GM23338 (cell line): ENCODE data around the gene CASQ1. TPM values are rescaled to one million over a fixed set of nuclear protein-coding genes. Genes with fewer than 3 reads are reported as not detected.

Source experiments
- ATAC-seq: fragments of 200-7000 bp; cut with Tn5 transposase; 3 replicates; pipeline ENCODE4 v1.9.1; 2020
- DNase-seq: peaks from one replicate; pipeline ENCODE4 v3.0.0-alpha.2; 2015; ENCODE audit warnings: low spot score
- H2AFZ ChIP-seq: fragments of 200-600 bp; sonication (generic); 2 replicates; pipeline ENCODE4 v1.8.0; 2016; ENCODE audit warnings: antibody characterized with exemption, mild to moderate bottlenecking, moderate library complexity
- H3F3A ChIP-seq: fragments of 200-600 bp; sonication (generic); replicated peaks from 2 replicates; pipeline ENCODE4 v1.8.0; 2017; ENCODE audit warnings: antibody characterized with exemption, mixed run types, low read depth
- H3K27ac ChIP-seq: fragments of 200-600 bp; sonication (generic); 2 replicates; pipeline ENCODE4 v1.6.1; 2016; ENCODE audit warnings: low read depth
- H3K27me3 ChIP-seq: fragments of 200-600 bp; sonication (generic); 2 replicates; pipeline ENCODE4 v1.8.0; 2016; ENCODE audit warnings: mild to moderate bottlenecking, mixed run types, moderate library complexity; ENCODE audit not compliant: insufficient read depth
- H3K36me3 ChIP-seq: fragments of 200-600 bp; sonication (generic); 2 replicates; pipeline ENCODE4 v1.8.0; 2016; ENCODE audit warnings: mild to moderate bottlenecking; ENCODE audit not compliant: insufficient read depth
- H3K4me1 ChIP-seq: fragments of 200-600 bp; sonication (generic); 2 replicates; pipeline ENCODE4 v1.8.0; 2016; ENCODE audit warnings: mild to moderate bottlenecking, moderate library complexity; ENCODE audit not compliant: insufficient read depth
- H3K4me2 ChIP-seq: fragments of 200-600 bp; sonication (generic); 2 replicates; pipeline ENCODE4 v1.7.1; 2017; ENCODE audit warnings: mixed run types
- H3K4me3 ChIP-seq: fragments of 200-600 bp; sonication (generic); 2 replicates; pipeline ENCODE4 v1.6.1; 2016; ENCODE audit warnings: mixed run types
- H3K79me2 ChIP-seq: fragments of 200-600 bp; sonication (generic); replicated peaks from 2 replicates; pipeline ENCODE4 v1.8.0; 2017; ENCODE audit warnings: mild to moderate bottlenecking; ENCODE audit not compliant: insufficient read depth
- H3K9me2 ChIP-seq: fragments of 200-600 bp; sonication (generic); 2 replicates; pipeline ENCODE4 v1.8.0; 2017; ENCODE audit not compliant: insufficient read depth
- H4K20me1 ChIP-seq: fragments of 200-600 bp; sonication (generic); replicated peaks from 2 replicates; pipeline ENCODE4 v1.8.0; 2017; ENCODE audit warnings: mild to moderate bottlenecking; ENCODE audit not compliant: insufficient read depth
- H3K27ac Mint-ChIP-seq: 2 replicates; pipeline ENCODE4 v1.8.0; 2020; ENCODE audit warnings: inconsistent platforms, mild to moderate bottlenecking, moderate library complexity, mixed read lengths
- H3K27me3 Mint-ChIP-seq: 3 replicates; pipeline ENCODE4 v1.8.0; 2022; ENCODE audit warnings: low read depth, mild to moderate bottlenecking, moderate library complexity, mixed read lengths, inconsistent platforms; ENCODE audit not compliant: insufficient read depth, poor library complexity
- H3K36me3 Mint-ChIP-seq: 3 replicates; pipeline ENCODE4 v1.8.0; 2021; ENCODE audit warnings: low read depth, mild to moderate bottlenecking, inconsistent platforms, moderate library complexity, mixed read lengths
- H3K4me1 Mint-ChIP-seq: 3 replicates; pipeline ENCODE4 v1.8.0; 2020; ENCODE audit warnings: mild to moderate bottlenecking, inconsistent platforms, mixed read lengths
- H3K4me3 Mint-ChIP-seq: 3 replicates; pipeline ENCODE4 v1.8.0; 2021; ENCODE audit warnings: moderate library complexity, mild to moderate bottlenecking, inconsistent platforms, mixed read lengths
- H3K9me3 Mint-ChIP-seq: 3 replicates; pipeline ENCODE4 v1.8.0; 2020; ENCODE audit warnings: moderate library complexity, mild to moderate bottlenecking, inconsistent platforms, mixed read lengths
- CREB1 ChIP-seq: fragments of 250-450 bp; sonication (Bioruptor Pico); IDR thresholded peaks from 2 replicates; pipeline ENCODE4 v1.5.0; 2020; ENCODE audit warnings: low read depth, mild to moderate bottlenecking, moderate library complexity
- EZH2 ChIP-seq: fragments of 200-600 bp; sonication (generic); IDR thresholded peaks from one replicate; pipeline ENCODE4 v1.8.0; 2017; ENCODE audit warnings: antibody characterized with exemption, mild to moderate bottlenecking, low read depth; ENCODE audit not compliant: unreplicated experiment
- EZH2phosphoT487 ChIP-seq: fragments of 200-600 bp; sonication (generic); IDR thresholded peaks from one replicate; pipeline ENCODE4 v1.8.1; 2018; ENCODE audit warnings: antibody characterized with exemption; ENCODE audit not compliant: unreplicated experiment
- JUNB ChIP-seq: IDR thresholded peaks from one replicate; pipeline ENCODE4 v1.6.1; 2016; ENCODE audit warnings: antibody characterized with exemption; ENCODE audit not compliant: unreplicated experiment
- NANOG ChIP-seq: IDR thresholded peaks from 2 replicates; pipeline ENCODE4 v1.6.1; 2016; ENCODE audit warnings: antibody characterized with exemption, borderline replicate concordance
- POLR2AphosphoS5 ChIP-seq: IDR thresholded peaks from 2 replicates; pipeline ENCODE4 v1.6.1; 2016; ENCODE audit warnings: antibody characterized with exemption, low read depth
- REST ChIP-seq: IDR thresholded peaks from one replicate; pipeline ENCODE4 v1.6.1; 2018; ENCODE audit warnings: antibody characterized with exemption; ENCODE audit not compliant: unreplicated experiment
- STAT1 ChIP-seq: IDR thresholded peaks from one replicate; pipeline ENCODE4 v1.6.1; 2016; ENCODE audit warnings: antibody characterized with exemption; ENCODE audit not compliant: unreplicated experiment
- ZNF114 ChIP-seq: fragments of 250-450 bp; sonication (Bioruptor Pico); IDR thresholded peaks from 2 replicates; pipeline ENCODE4 v1.5.0; 2020; ENCODE audit warnings: mild to moderate bottlenecking, moderate library complexity
- ZNF331 ChIP-seq: fragments of 250-450 bp; sonication (Bioruptor Pico); IDR thresholded peaks from 2 replicates; pipeline ENCODE4 v1.5.0; 2020; ENCODE audit warnings: low read depth, mild to moderate bottlenecking, moderate library complexity
- polyA plus RNA-seq: library from polyadenylated mRNA; unstranded; fragments of >200 nt; fragmentation: Nextera tagmentation; extraction: Ambion mirVana; gene quantifications from 2 replicates; pipeline ENCODE4 v1.2.1, GENCODE V29; 2016
- total RNA-seq: library from RNA; depleted of rRNA; stranded (reverse); fragments of >200 nt; shearing (Covaris generic); gene quantifications from 2 replicates; pipeline ENCODE4 v1.2.3, GENCODE V29; 2014
- TF ChIP-seq, protein P1 (sequence below): IDR thresholded peaks from 2 replicates; pipeline ENCODE4 v1.6.1; 2016; ENCODE audit warnings: antibody characterized with exemption
- TF ChIP-seq, protein P2 (sequence below), 2 experiments: fragments of 200-600 bp in 1 of 2; sonication (generic) in 1 of 2; conservative IDR thresholded peaks; 2 replicates each; pipeline versions ENCODE4 v1.5.1 to v1.6.1; 2016 to 2017; ENCODE audit warnings: antibody characterized with exemption in 2 of 2, low read depth in 2 of 2, mild to moderate bottlenecking in 2 of 2, moderate library complexity in 1 of 2
- TF ChIP-seq, protein P3 (sequence below): fragments of 250-450 bp; sonication (Bioruptor Pico); IDR thresholded peaks from 2 replicates; pipeline ENCODE4 v1.5.0; 2020; ENCODE audit warnings: mild to moderate bottlenecking, moderate library complexity

Gene CASQ1
- total and polyA plus RNA-seq, 2 experiments from 2014 or later, result 1.1 to 2.8 TPM

GRCh38 chr1:160221089-160221488 lies 30.7 kb downstream of the CASQ1 start:
- peaks cover 79% of the 10 kb centered on the region for H3K36me3 Mint-ChIP-seq
- 0 out of 2 replicates have a peak overlapping the region, but pooled peaks have one; percentile 48 for H3K27ac ChIP-seq
- H3F3A ChIP-seq, result peaks cover 6% of the 10 kb centered on the region; the same call in 1 of the 2 replicates
- DNase-seq, result no peak
- TF ChIP-seq POLR2AphosphoS5 (no peak), ZNF331 (CRISPR knock-in tag) (no peak), NANOG (no peak), EZH2phosphoT487 (no peak), REST (no peak), STAT1 (no peak), JUNB (no peak), ZNF114 (CRISPR knock-in tag) (no peak), EZH2 (no peak), CREB1 (CRISPR knock-in tag) (no peak)
- TF ChIP-seq, protein P1, sequence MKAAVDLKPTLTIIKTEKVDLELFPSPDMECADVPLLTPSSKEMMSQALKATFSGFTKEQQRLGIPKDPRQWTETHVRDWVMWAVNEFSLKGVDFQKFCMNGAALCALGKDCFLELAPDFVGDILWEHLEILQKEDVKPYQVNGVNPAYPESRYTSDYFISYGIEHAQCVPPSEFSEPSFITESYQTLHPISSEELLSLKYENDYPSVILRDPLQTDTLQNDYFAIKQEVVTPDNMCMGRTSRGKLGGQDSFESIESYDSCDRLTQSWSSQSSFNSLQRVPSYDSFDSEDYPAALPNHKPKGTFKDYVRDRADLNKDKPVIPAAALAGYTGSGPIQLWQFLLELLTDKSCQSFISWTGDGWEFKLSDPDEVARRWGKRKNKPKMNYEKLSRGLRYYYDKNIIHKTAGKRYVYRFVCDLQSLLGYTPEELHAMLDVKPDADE, result no peak
- TF ChIP-seq, protein P2, sequence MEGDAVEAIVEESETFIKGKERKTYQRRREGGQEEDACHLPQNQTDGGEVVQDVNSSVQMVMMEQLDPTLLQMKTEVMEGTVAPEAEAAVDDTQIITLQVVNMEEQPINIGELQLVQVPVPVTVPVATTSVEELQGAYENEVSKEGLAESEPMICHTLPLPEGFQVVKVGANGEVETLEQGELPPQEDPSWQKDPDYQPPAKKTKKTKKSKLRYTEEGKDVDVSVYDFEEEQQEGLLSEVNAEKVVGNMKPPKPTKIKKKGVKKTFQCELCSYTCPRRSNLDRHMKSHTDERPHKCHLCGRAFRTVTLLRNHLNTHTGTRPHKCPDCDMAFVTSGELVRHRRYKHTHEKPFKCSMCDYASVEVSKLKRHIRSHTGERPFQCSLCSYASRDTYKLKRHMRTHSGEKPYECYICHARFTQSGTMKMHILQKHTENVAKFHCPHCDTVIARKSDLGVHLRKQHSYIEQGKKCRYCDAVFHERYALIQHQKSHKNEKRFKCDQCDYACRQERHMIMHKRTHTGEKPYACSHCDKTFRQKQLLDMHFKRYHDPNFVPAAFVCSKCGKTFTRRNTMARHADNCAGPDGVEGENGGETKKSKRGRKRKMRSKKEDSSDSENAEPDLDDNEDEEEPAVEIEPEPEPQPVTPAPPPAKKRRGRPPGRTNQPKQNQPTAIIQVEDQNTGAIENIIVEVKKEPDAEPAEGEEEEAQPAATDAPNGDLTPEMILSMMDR (conservative IDR thresholded peaks at IDR 0.05; ENCODE audit: low read depth in 2 of 2), result no peak
- TF ChIP-seq, protein P3, sequence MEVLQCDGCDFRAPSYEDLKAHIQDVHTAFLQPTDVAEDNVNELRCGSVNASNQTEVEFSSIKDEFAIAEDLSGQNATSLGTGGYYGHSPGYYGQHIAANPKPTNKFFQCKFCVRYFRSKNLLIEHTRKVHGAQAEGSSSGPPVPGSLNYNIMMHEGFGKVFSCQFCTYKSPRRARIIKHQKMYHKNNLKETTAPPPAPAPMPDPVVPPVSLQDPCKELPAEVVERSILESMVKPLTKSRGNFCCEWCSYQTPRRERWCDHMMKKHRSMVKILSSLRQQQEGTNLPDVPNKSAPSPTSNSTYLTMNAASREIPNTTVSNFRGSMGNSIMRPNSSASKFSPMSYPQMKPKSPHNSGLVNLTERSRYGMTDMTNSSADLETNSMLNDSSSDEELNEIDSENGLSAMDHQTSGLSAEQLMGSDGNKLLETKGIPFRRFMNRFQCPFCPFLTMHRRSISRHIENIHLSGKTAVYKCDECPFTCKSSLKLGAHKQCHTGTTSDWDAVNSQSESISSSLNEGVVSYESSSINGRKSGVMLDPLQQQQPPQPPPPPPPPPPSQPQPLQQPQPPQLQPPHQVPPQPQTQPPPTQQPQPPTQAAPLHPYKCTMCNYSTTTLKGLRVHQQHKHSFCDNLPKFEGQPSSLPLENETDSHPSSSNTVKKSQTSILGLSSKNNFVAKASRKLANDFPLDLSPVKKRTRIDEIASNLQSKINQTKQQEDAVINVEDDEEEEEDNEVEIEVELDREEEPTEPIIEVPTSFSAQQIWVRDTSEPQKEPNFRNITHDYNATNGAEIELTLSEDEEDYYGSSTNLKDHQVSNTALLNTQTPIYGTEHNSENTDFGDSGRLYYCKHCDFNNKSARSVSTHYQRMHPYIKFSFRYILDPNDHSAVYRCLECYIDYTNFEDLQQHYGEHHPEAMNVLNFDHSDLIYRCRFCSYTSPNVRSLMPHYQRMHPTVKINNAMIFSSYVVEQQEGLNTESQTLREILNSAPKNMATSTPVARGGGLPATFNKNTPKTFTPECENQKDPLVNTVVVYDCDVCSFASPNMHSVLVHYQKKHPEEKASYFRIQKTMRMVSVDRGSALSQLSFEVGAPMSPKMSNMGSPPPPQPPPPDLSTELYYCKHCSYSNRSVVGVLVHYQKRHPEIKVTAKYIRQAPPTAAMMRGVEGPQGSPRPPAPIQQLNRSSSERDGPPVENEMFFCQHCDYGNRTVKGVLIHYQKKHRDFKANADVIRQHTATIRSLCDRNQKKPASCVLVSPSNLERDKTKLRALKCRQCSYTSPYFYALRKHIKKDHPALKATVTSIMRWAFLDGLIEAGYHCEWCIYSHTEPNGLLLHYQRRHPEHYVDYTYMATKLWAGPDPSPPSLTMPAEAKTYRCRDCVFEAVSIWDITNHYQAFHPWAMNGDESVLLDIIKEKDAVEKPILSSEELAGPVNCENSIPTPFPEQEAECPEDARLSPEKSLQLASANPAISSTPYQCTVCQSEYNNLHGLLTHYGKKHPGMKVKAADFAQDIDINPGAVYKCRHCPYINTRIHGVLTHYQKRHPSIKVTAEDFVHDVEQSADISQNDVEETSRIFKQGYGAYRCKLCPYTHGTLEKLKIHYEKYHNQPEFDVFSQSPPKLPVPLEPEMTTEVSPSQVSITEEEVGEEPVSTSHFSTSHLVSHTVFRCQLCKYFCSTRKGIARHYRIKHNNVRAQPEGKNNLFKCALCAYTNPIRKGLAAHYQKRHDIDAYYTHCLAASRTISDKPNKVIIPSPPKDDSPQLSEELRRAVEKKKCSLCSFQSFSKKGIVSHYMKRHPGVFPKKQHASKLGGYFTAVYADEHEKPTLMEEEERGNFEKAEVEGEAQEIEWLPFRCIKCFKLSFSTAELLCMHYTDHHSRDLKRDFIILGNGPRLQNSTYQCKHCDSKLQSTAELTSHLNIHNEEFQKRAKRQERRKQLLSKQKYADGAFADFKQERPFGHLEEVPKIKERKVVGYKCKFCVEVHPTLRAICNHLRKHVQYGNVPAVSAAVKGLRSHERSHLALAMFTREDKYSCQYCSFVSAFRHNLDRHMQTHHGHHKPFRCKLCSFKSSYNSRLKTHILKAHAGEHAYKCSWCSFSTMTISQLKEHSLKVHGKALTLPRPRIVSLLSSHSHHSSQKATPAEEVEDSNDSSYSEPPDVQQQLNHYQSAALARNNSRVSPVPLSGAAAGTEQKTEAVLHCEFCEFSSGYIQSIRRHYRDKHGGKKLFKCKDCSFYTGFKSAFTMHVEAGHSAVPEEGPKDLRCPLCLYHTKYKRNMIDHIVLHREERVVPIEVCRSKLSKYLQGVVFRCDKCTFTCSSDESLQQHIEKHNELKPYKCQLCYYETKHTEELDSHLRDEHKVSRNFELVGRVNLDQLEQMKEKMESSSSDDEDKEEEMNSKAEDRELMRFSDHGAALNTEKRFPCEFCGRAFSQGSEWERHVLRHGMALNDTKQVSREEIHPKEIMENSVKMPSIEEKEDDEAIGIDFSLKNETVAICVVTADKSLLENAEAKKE (CRISPR knock-in tag), result no peak
- no peak overlapping the region for H3K4me3 Mint-ChIP-seq
- H3K4me2 ChIP-seq, result no peak overlapping the region
- H4K20me1 ChIP-seq, result peaks cover 6% of the 10 kb centered on the region
- H3K4me1 ChIP-seq, result peaks cover 11% of the 10 kb centered on the region; the same call in 1 of the 2 replicates
- H3K9me3 Mint-ChIP-seq, result no peaks in the 10 kb centered on the region
- peaks cover 28% of the 10 kb centered on the region for H3K4me1 Mint-ChIP-seq
- no peaks in the 10 kb centered on the region for H3K27me3 Mint-ChIP-seq
- H3K4me3 ChIP-seq, result no peak overlapping the region
- no peak for ATAC-seq
- H3K9me2 ChIP-seq, result no peaks in the 10 kb centered on the region
- no peaks in the 10 kb centered on the region for H3K27me3 ChIP-seq
- H3K79me2 ChIP-seq, result no peaks in the 10 kb centered on the region
- no peak overlapping the region for H2AFZ ChIP-seq
- H3K27ac Mint-ChIP-seq, result no peak overlapping the region
- peaks cover 50% of the 10 kb centered on the region for H3K36me3 ChIP-seq
